Astrocyte (in vitro differentiated cells and primary cell): ENCODE data around the gene GMPR2.

Experiments used
- EZH2 ChIP-seq: IDR thresholded peaks from 2 replicates; pipeline ENCODE4 v1.6.1; 2012; ENCODE audit warnings: mild to moderate bottlenecking, low read length, inconsistent platforms; ENCODE audit not compliant: insufficient read depth
- TF ChIP-seq, protein P1 (sequence below): IDR thresholded peaks from 2 replicates; pipeline ENCODE4 v1.5.1; 2011; ENCODE audit warnings: low read depth, mild to moderate bottlenecking, inconsistent platforms, low read length, moderate library complexity; ENCODE audit not compliant: insufficient read depth

DNA sequence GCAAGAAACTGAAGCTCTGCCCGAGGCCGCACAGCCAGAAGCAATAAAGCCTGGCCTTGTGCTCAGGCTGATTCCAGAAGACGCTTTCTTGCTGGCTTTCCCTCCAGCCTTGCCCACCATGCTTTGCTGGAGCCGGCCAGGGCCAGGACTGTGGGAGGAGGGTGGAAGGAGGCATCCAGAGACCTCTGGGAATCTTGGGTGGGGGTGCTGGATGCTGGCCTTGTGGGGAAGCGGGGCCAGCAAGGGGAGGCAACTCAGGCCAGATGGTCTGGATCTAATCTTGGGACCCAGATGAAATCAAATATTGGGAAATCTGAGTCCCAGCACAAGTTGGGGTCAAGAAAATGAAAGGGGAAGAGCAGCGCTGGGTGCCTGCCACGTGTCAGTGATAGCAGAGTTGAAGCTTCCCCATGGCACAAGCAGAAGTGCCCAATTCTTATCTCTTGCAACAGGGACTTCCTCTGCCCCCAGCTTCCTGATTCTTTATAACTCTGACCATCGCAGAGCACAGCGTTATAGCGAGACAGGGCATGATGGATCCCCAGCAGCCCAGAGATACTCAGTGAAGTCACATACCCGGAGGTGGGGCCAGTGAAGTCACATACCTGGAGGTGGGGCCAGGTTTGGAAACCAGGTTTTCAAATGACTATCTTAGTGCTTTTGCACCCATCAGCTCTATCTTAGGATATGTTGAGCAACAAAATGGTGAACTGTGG lies 45.0 kb downstream of the GMPR2 start:
- no peak for TF ChIP-seq EZH2
- TF ChIP-seq, protein P1, sequence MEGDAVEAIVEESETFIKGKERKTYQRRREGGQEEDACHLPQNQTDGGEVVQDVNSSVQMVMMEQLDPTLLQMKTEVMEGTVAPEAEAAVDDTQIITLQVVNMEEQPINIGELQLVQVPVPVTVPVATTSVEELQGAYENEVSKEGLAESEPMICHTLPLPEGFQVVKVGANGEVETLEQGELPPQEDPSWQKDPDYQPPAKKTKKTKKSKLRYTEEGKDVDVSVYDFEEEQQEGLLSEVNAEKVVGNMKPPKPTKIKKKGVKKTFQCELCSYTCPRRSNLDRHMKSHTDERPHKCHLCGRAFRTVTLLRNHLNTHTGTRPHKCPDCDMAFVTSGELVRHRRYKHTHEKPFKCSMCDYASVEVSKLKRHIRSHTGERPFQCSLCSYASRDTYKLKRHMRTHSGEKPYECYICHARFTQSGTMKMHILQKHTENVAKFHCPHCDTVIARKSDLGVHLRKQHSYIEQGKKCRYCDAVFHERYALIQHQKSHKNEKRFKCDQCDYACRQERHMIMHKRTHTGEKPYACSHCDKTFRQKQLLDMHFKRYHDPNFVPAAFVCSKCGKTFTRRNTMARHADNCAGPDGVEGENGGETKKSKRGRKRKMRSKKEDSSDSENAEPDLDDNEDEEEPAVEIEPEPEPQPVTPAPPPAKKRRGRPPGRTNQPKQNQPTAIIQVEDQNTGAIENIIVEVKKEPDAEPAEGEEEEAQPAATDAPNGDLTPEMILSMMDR, result no peak
